Measurements from ENCODE around the gene ABLIM1.
"Not testable (repeated sequence)": the region's sequence is repeated elsewhere in the genome, so short reads cannot be mapped to it uniquely, and the experiment has no call there.

ABLIM1 gene

GRCh38 chr10:114658175-114658574 is at the start of gene ABLIM1:
TSS of gene ABLIM1 (minus strand) at chr10:114658275. CDS start at chr10:114658200, 75 bp downstream.
- DNase-seq (ENCODE audit: low read depth in 2 of 2), result no peak

- DNase-seq (ENCODE audit: low read depth in 2 of 2), result no peak
Measured at GRCh38 chr10:114706458-114707055, 48.5 kb upstream of the ABLIM1 start.

GRCh38 chr10:114704679-114705078 is 46.6 kb upstream of the ABLIM1 start:
- no peak for DNase-seq (ENCODE audit: low read depth in 2 of 2)

GRCh38 chr10:114703377-114704107 is 45.5 kb upstream of the ABLIM1 start:
- DNase-seq (ENCODE audit: low read depth in 2 of 2), result no peak

- no peak for DNase-seq (ENCODE audit: low read depth in 2 of 2)
Measured at GRCh38 chr10:114698271-114699061, 40.4 kb upstream of the ABLIM1 start.

- DNase-seq (ENCODE audit: low read depth in 2 of 2), result no peak
Measured at GRCh38 chr10:114697061-114697598, 39.1 kb upstream of the ABLIM1 start.

- not testable (repeated sequence) for DNase-seq (ENCODE audit: low read depth in 2 of 2)
Measured at GRCh38 chr10:114696301-114696700, 38.2 kb upstream of the ABLIM1 start.

GRCh38 chr10:114694752-114695151 is 36.7 kb upstream of the ABLIM1 start:
- peak in 1 of 2 experiments; percentile 16 for DNase-seq (ENCODE audit: low read depth in 2 of 2)

GRCh38 chr10:114694062-114694461 is 36.0 kb upstream of the ABLIM1 start:
- no peak for DNase-seq (ENCODE audit: low read depth in 2 of 2)

GRCh38 chr10:114691442-114691941 is 33.4 kb upstream of the ABLIM1 start:
- DNase-seq (ENCODE audit: low read depth in 2 of 2), result no peak

- DNase-seq (ENCODE audit: low read depth in 2 of 2), result no peak
Measured at GRCh38 chr10:114688786-114689185, 30.7 kb upstream of the ABLIM1 start.

GRCh38 chr10:114687459-114687858 is 29.4 kb upstream of the ABLIM1 start:
- no peak for DNase-seq (ENCODE audit: low read depth in 2 of 2)

- no peak for DNase-seq (ENCODE audit: low read depth in 2 of 2)
Measured at GRCh38 chr10:114686013-114686412, 27.9 kb upstream of the ABLIM1 start.

GRCh38 chr10:114685456-114685855 is 27.4 kb upstream of the ABLIM1 start:
- DNase-seq (ENCODE audit: low read depth in 2 of 2), result no peak

- no peak for DNase-seq (ENCODE audit: low read depth in 2 of 2)
Measured at GRCh38 chr10:114684822-114685209, 26.7 kb upstream of the ABLIM1 start.

GRCh38 chr10:114684084-114684821 is 26.2 kb upstream of the ABLIM1 start:
- DNase-seq (ENCODE audit: low read depth in 2 of 2), result no peak

GRCh38 chr10:114683593-114683992 is 25.5 kb upstream of the ABLIM1 start:
- no peak for DNase-seq (ENCODE audit: low read depth in 2 of 2)

- no peak for DNase-seq (ENCODE audit: low read depth in 2 of 2)
Measured at GRCh38 chr10:114683162-114683561, 25.1 kb upstream of the ABLIM1 start.

- DNase-seq (ENCODE audit: low read depth in 2 of 2), result no peak
Measured at GRCh38 chr10:114682532-114682931, 24.5 kb upstream of the ABLIM1 start.

GRCh38 chr10:114682121-114682520 is 24.0 kb upstream of the ABLIM1 start:
- DNase-seq (ENCODE audit: low read depth in 2 of 2), result no peak

- DNase-seq (ENCODE audit: low read depth in 2 of 2), result no peak
Measured at GRCh38 chr10:114681542-114681941, 23.5 kb upstream of the ABLIM1 start.

Data from stimulated activated CD4-positive, alpha-beta T cell treated with anti-CD3 and anti-CD28 coated beads, Interleukin-12 subunit alpha, Interleukin-12 subunit beta, amount 100 ng/mL, for 24 hours (primary cell).